Activated naive CD4-positive, alpha-beta T cell treated with anti-CD3 and anti-CD28 coated beads, Interleukin-2, amount 50 U/mL, for 24 hours (primary cell): ENCODE data around the gene KRTAP6-3.

ENCODE experiments used
- H3K27ac Mint-ChIP-seq: one replicate; pipeline ENCODE4 v1.8.0; 2021; ENCODE audit warnings: mild to moderate bottlenecking, mixed read lengths
- H3K27me3 Mint-ChIP-seq: one replicate; pipeline ENCODE4 v1.8.0; 2021; ENCODE audit warnings: mixed read lengths
- H3K36me3 Mint-ChIP-seq: one replicate; pipeline ENCODE4 v1.8.0; 2021; ENCODE audit warnings: mixed read lengths
- H3K4me1 Mint-ChIP-seq: one replicate; pipeline ENCODE4 v1.8.0; 2021; ENCODE audit warnings: mixed read lengths
- H3K4me3 Mint-ChIP-seq: one replicate; pipeline ENCODE4 v1.8.0; 2021; ENCODE audit warnings: mild to moderate bottlenecking, mixed read lengths
- H3K9me3 Mint-ChIP-seq: one replicate; pipeline ENCODE4 v1.8.0; 2021; ENCODE audit warnings: mixed read lengths

The KRTAP6-3 gene

GRCh38 chr21:30592140-30592539, at the start of gene KRTAP6-3:
KRTAP6-3 (plus strand) TSS chr21:30592440; CDS start chr21:30592446, 6 bp downstream.
- Mint-ChIP-seq H3K9me3 (no peaks in the 10 kb centered on the region), H3K36me3 (no peaks in the 10 kb centered on the region), H3K4me1 (no peaks in the 10 kb centered on the region), H3K4me3 (no peak within 1 kb of the TSS), H3K27me3 (no peaks in the 10 kb centered on the region), H3K27ac (no peak within 1 kb of the TSS)

- no peaks in the 10 kb centered on the region for H3K4me1 Mint-ChIP-seq
- H3K36me3 Mint-ChIP-seq = peaks cover 2% of the 10 kb centered on the region
- no peaks in the 10 kb centered on the region for H3K9me3 Mint-ChIP-seq
- H3K4me3 Mint-ChIP-seq = no peak overlapping the region
- H3K27me3 Mint-ChIP-seq = peaks cover 3% of the 10 kb centered on the region
- no peak overlapping the region for H3K27ac Mint-ChIP-seq
Measured at GRCh38 chr21:30552782-30553181, 39.5 kb upstream of the KRTAP6-3 start.

- no peaks in the 10 kb centered on the region for H3K4me1 Mint-ChIP-seq
- H3K36me3 Mint-ChIP-seq = peaks cover 2% of the 10 kb centered on the region
- no peaks in the 10 kb centered on the region for H3K9me3 Mint-ChIP-seq
- H3K27ac Mint-ChIP-seq = no peak overlapping the region
- H3K4me3 Mint-ChIP-seq = no peak overlapping the region
- H3K27me3 Mint-ChIP-seq = peaks cover 3% of the 10 kb centered on the region
Measured at GRCh38 chr21:30555095-30555494, 37.1 kb upstream of the KRTAP6-3 start.

- no peaks in the 10 kb centered on the region for H3K4me1 Mint-ChIP-seq
- H3K9me3 Mint-ChIP-seq = no peaks in the 10 kb centered on the region
- H3K36me3 Mint-ChIP-seq = no peaks in the 10 kb centered on the region
- peaks cover 1% of the 10 kb centered on the region for H3K27me3 Mint-ChIP-seq
- no peak within 1 kb of the TSS for H3K4me3 Mint-ChIP-seq
- H3K27ac Mint-ChIP-seq = no peak within 1 kb of the TSS
Measured at GRCh38 chr21:30561264-30561895, 30.9 kb upstream of the KRTAP6-3 start, which contains the start of gene KRTAP19-7. KRTAP19-7 (minus strand) TSS chr21:30561314; CDS start chr21:30561289, 25 bp downstream.

GRCh38 chr21:30561957-30562356, 30.3 kb upstream of the KRTAP6-3 start:
- Mint-ChIP-seq H3K27me3 (peaks cover 1% of the 10 kb centered on the region), H3K4me3 (no peak overlapping the region), H3K9me3 (no peaks in the 10 kb centered on the region), H3K4me1 (no peaks in the 10 kb centered on the region), H3K27ac (no peak overlapping the region), H3K36me3 (no peaks in the 10 kb centered on the region)

- H3K27ac Mint-ChIP-seq = no peak overlapping the region
- H3K9me3 Mint-ChIP-seq = no peaks in the 10 kb centered on the region
Measured at GRCh38 chr21:30563072-30563471, 29.2 kb upstream of the KRTAP6-3 start.

GRCh38 chr21:30563630-30564029, 28.6 kb upstream of the KRTAP6-3 start:
- Mint-ChIP-seq H3K9me3 (no peaks in the 10 kb centered on the region), H3K36me3 (no peaks in the 10 kb centered on the region), H3K27ac (no peak overlapping the region), H3K27me3 (peaks cover 1% of the 10 kb centered on the region), H3K4me3 (no peak overlapping the region), H3K4me1 (no peaks in the 10 kb centered on the region)

More at GRCh38 chr21:30563072-30563471, 29.2 kb upstream of the KRTAP6-3 start:
- Mint-ChIP-seq H3K4me3 (no peak overlapping the region), H3K36me3 (no peaks in the 10 kb centered on the region), H3K27me3 (peaks cover 1% of the 10 kb centered on the region), H3K4me1 (no peaks in the 10 kb centered on the region)

- Mint-ChIP-seq H3K27ac (no peak overlapping the region), H3K9me3 (no peaks in the 10 kb centered on the region), H3K27me3 (peaks cover 2% of the 10 kb centered on the region), H3K4me3 (no peak overlapping the region), H3K4me1 (no peaks in the 10 kb centered on the region), H3K36me3 (no peaks in the 10 kb centered on the region)
Measured at GRCh38 chr21:30567617-30568016, 24.6 kb upstream of the KRTAP6-3 start.

GRCh38 chr21:30577766-30578165, 14.5 kb upstream of the KRTAP6-3 start:
- H3K4me3 Mint-ChIP-seq = no peak overlapping the region
- no peak overlapping the region for H3K27ac Mint-ChIP-seq
- H3K27me3 Mint-ChIP-seq = no peaks in the 10 kb centered on the region
- no peaks in the 10 kb centered on the region for H3K9me3 Mint-ChIP-seq
- H3K4me1 Mint-ChIP-seq = peaks cover 9% of the 10 kb centered on the region
- no peaks in the 10 kb centered on the region for H3K36me3 Mint-ChIP-seq

GRCh38 chr21:30579346-30579745, 12.9 kb upstream of the KRTAP6-3 start:
- no peaks in the 10 kb centered on the region for H3K36me3 Mint-ChIP-seq
- no peaks in the 10 kb centered on the region for H3K27me3 Mint-ChIP-seq
- H3K9me3 Mint-ChIP-seq = peaks cover 3% of the 10 kb centered on the region
- H3K27ac Mint-ChIP-seq = no peak overlapping the region
- no peak overlapping the region for H3K4me3 Mint-ChIP-seq
- H3K4me1 Mint-ChIP-seq = peaks cover 9% of the 10 kb centered on the region

GRCh38 chr21:30580132-30580531, 12.1 kb upstream of the KRTAP6-3 start:
- H3K4me3 Mint-ChIP-seq = no peak overlapping the region
- H3K36me3 Mint-ChIP-seq = no peaks in the 10 kb centered on the region
- H3K27ac Mint-ChIP-seq = no peak overlapping the region
- peaks cover 9% of the 10 kb centered on the region for H3K9me3 Mint-ChIP-seq
- peaks cover 9% of the 10 kb centered on the region for H3K4me1 Mint-ChIP-seq
- H3K27me3 Mint-ChIP-seq = peaks cover 5% of the 10 kb centered on the region

GRCh38 chr21:30582870-30583269, 9.4 kb upstream of the KRTAP6-3 start:
- H3K27me3 Mint-ChIP-seq = peaks cover 5% of the 10 kb centered on the region
- no peak overlapping the region for H3K4me3 Mint-ChIP-seq
- no peak overlapping the region for H3K27ac Mint-ChIP-seq
- no peaks in the 10 kb centered on the region for H3K36me3 Mint-ChIP-seq
- peaks cover 9% of the 10 kb centered on the region for H3K9me3 Mint-ChIP-seq
- peaks cover 4% of the 10 kb centered on the region for H3K4me1 Mint-ChIP-seq

- Mint-ChIP-seq H3K36me3 (no peaks in the 10 kb centered on the region), H3K4me3 (no peak within 1 kb of the TSS)
Measured at GRCh38 chr21:30590297-30590696, 1.9 kb upstream of the KRTAP6-3 start, which contains the start of gene KRTAP22-2. KRTAP22-2 (minus strand) TSS chr21:30590397.

GRCh38 chr21:30598802-30599201, 6.6 kb downstream of the KRTAP6-3 start, which contains the start of gene KRTAP6-2:
KRTAP6-2 (minus strand) TSS chr21:30598902; CDS start chr21:30598874, 28 bp downstream.
- Mint-ChIP-seq H3K4me3 (no peak within 1 kb of the TSS), H3K4me1 (no peaks in the 10 kb centered on the region), H3K27ac (no peak within 1 kb of the TSS), H3K27me3 (no peaks in the 10 kb centered on the region), H3K36me3 (no peaks in the 10 kb centered on the region), H3K9me3 (peaks cover 6% of the 10 kb centered on the region)

More at GRCh38 chr21:30590297-30590696, 1.9 kb upstream of the KRTAP6-3 start, which contains the start of gene KRTAP22-2:
- Mint-ChIP-seq H3K9me3 (no peaks in the 10 kb centered on the region), H3K27ac (no peak within 1 kb of the TSS), H3K27me3 (no peaks in the 10 kb centered on the region), H3K4me1 (no peaks in the 10 kb centered on the region)

- H3K4me1 Mint-ChIP-seq = no peaks in the 10 kb centered on the region
- H3K4me3 Mint-ChIP-seq = no peak within 1 kb of the TSS
- no peak within 1 kb of the TSS for H3K27ac Mint-ChIP-seq
- no peaks in the 10 kb centered on the region for H3K36me3 Mint-ChIP-seq
- no peaks in the 10 kb centered on the region for H3K27me3 Mint-ChIP-seq
- peaks cover 6% of the 10 kb centered on the region for H3K9me3 Mint-ChIP-seq
Measured at GRCh38 chr21:30600787-30601186, 8.5 kb downstream of the KRTAP6-3 start, which contains the start of gene KRTAP22-1. KRTAP22-1 (plus strand) TSS chr21:30601087.

- Mint-ChIP-seq H3K27me3 (peaks cover 2% of the 10 kb centered on the region), H3K9me3 (peaks cover 6% of the 10 kb centered on the region), H3K36me3 (no peaks in the 10 kb centered on the region), H3K4me1 (no peaks in the 10 kb centered on the region), H3K4me3 (no peak overlapping the region), H3K27ac (no peak overlapping the region)
Measured at GRCh38 chr21:30605968-30606367, 13.7 kb downstream of the KRTAP6-3 start.
